Esophagus (tissue), 2 donors: ENCODE data around the gene GSAP. TPM values are rescaled to one million over a fixed set of nuclear protein-coding genes. Genes with fewer than 3 reads are reported as not detected.
A peak's percentile ranks its signal among the peaks of the same experiment; 100 is the strongest.

Source experiments
- H3K27ac ChIP-seq, 2 donors: one replicate each; pipeline ENCODE4 v1.5.1; 2013; ENCODE audit warnings: low read depth in 2 of 2, mild to moderate bottlenecking in 2 of 2, inconsistent platforms in 1 of 2, low read length in 1 of 2, moderate library complexity in 1 of 2
- H3K27me3 ChIP-seq, 2 donors: one replicate each; pipeline ENCODE4 v1.6.1; 2013; ENCODE audit warnings: low read length in 2 of 2, control low read depth in 1 of 2, mild to moderate bottlenecking in 1 of 2; ENCODE audit not compliant: insufficient read depth in 2 of 2, control insufficient read depth in 1 of 2
- H3K36me3 ChIP-seq, 2 donors: one replicate each; pipeline ENCODE4 v1.6.1; 2013; ENCODE audit warnings: low read length in 1 of 2; ENCODE audit not compliant: control insufficient read depth in 2 of 2, insufficient read depth in 2 of 2
- H3K4me1 ChIP-seq, 2 donors: one replicate each; pipeline ENCODE4 v1.6.1; 2013; ENCODE audit warnings: low read length in 1 of 2; ENCODE audit not compliant: control insufficient read depth in 2 of 2, insufficient read depth in 2 of 2
- H3K4me3 ChIP-seq, 2 donors: one replicate each; pipeline ENCODE4 v1.5.1; 2013; ENCODE audit warnings: low read length in 2 of 2, mild to moderate bottlenecking in 2 of 2, low read depth in 1 of 2, moderate library complexity in 1 of 2
- H3K9me3 ChIP-seq, 2 donors: one replicate each; pipeline ENCODE4 v1.6.1; 2013; ENCODE audit warnings: mild to moderate bottlenecking in 2 of 2, low read depth in 1 of 2, low read length in 1 of 2, moderate library complexity in 1 of 2; ENCODE audit not compliant: control insufficient read depth in 2 of 2, insufficient read depth in 1 of 2
- WGBS, 2 donors: extraction: QIAGEN DNeasy Blood & Tissue Kit; methylation state at CpG; one replicate each; pipeline ENCODE4 v1.1.7; 2013; 5-methylcytosine and 5-hydroxymethylcytosine counted together
- polyA plus RNA-seq, 2 donors: library from polyadenylated mRNA; stranded (reverse); fragments of 200-250 nt; gene quantifications; one replicate each; pipeline ENCODE4 v1.2.3, GENCODE V29; 2013
- donor health status: healthy with polysubstance abuse.
- donor health status: Bipolar disorder and iron deficiency.

GSAP gene
- polyA plus RNA-seq, 2 donors = 4.4 to 13.8 TPM

DNA sequence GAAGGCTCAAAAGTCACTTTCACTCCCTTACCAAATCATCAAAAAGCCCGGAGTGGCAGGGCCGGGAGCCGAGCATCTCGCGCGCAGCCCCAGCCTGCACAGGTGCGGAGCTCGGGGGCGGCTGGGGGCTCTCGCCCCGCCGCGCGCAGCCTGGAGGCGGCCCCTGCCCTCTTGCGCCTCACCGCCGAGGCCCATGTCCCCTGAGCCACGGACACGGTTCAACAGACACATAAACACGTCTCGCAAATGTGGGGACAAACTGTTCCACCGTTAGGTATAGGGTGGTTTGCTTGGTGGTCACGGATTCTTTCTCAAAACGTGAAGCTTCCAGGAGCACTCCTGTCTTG, 700 bp downstream of the GSAP start:
- Histone ChIP-seq H3K4me1 (peaks cover 0 to 6% of the 10 kb centered on the region in 2 donors), H3K27ac (peak overlapping the region; percentile 85 to 87), H3K27me3 (no peaks in the 10 kb centered on the region), H3K4me3 (peak overlapping the region; percentile 71 to 79), H3K9me3 (no peaks in the 10 kb centered on the region), H3K36me3 (no peaks in the 10 kb centered on the region)
- 1 to 2% methylated on average over 25 of the region's 25 CpGs for WGBS, 2 donors

DNA sequence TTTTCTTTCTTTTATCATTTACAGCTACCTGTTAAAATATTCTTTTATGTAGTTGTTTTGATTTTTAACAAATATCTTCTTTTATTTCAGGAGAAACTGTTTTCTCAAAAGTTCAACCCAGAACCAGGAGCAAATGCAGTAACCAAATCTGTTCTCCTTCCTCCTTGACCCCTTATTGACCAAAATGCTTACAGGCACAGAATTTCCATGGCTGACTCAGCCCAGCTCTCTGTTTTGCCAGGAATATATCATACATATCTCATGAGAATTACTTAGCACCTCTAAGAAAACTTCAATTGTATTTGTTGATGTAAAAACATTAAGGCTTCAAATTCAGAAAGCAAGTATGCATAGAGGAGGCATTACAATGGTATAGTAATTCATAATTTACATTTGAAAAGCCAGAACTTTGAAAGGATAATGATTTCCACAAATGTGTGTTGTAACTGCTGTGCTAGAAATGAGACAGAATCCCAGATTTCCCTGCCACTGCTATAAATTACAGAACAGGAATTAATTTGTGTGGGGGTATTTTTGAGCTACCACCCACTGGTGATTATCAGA, 2.2 kb downstream of the GSAP start:
- Histone ChIP-seq H3K36me3 (no peaks in the 10 kb centered on the region), H3K4me1 (peaks cover 0 to 6% of the 10 kb centered on the region in 2 donors), H3K9me3 (no peaks in the 10 kb centered on the region), H3K4me3 (no peak overlapping the region), H3K27ac (no peak overlapping the region), H3K27me3 (no peaks in the 10 kb centered on the region)

DNA sequence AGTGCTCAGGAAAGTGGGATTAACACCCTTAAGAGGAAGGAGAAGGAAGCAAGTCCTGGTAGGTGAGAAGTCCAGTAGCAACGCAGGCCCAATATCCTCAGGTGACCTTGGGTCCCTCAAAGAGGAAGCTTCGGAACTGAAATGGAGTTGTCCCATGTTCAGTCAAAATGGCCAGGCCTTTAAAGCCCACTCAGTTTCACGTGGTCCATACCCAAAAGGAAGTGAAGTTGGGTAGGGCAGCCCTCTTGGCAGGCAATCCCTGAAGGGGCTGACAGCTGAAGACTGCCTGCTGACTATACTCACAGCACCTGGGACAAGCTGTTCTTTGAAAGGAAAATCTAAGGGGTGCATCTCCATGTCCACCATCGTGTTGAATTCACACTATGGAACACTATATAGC, 3.0 kb downstream of the GSAP start:
- H3K4me3 ChIP-seq = no peak overlapping the region
- no peaks in the 10 kb centered on the region for H3K9me3 ChIP-seq

DNA sequence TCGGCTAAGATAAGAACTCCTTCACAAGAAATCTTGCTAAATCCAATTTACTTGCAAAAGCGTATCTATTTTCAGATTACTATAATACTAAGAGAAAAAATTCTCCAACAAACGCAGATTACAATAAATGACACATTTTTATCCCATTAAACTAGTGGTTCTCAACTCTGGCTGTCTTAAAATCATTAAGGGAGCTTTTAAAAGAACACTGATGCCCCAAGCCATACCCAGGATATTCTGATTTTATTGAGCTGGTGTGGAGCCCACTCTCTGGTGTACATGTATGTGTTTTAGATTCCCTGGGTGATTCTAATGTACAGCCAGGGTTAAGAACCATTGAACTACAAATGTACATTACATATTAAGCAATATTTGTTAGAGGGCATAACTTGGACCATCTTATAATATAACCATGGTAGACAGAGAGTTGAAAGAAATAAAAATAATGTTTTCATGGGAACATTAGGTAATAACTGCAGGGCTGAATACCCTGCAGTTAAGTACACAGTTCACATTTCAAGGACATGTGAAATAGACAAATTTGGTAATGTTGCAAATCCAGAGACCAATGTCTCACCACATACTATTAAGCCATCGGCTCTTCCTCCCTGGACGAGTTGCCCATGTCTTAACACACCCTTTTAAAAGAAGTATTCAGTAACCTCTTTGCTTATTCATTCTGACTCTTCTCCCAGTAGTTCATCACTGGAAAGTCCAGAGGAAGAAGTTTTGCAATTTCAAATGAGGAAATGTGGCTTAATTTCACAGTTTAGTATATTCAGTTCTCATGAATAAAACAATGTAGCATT, 6.2 kb downstream of the GSAP start:
- H3K4me1 ChIP-seq = peaks cover 0 to 6% of the 10 kb centered on the region in 2 donors
- peak overlapping the region in 1 of 2 donors; percentile 82 for H3K27ac ChIP-seq
- no peak overlapping the region for H3K4me3 ChIP-seq
- no peaks in the 10 kb centered on the region for H3K9me3 ChIP-seq
- H3K27me3 ChIP-seq = no peaks in the 10 kb centered on the region
- 59 to 61% methylated on average over 5 of the region's 5 CpGs for WGBS, 2 donors
- no peaks in the 10 kb centered on the region for H3K36me3 ChIP-seq

More for the DNA sequence above, 3.0 kb downstream of the GSAP start:
- Histone ChIP-seq H3K27ac (no peak overlapping the region), H3K36me3 (no peaks in the 10 kb centered on the region), H3K27me3 (no peaks in the 10 kb centered on the region), H3K4me1 (peaks cover 0 to 6% of the 10 kb centered on the region in 2 donors)
- 77 to 83% methylated on average over 4 of the region's 4 CpGs for WGBS, 2 donors

DNA sequence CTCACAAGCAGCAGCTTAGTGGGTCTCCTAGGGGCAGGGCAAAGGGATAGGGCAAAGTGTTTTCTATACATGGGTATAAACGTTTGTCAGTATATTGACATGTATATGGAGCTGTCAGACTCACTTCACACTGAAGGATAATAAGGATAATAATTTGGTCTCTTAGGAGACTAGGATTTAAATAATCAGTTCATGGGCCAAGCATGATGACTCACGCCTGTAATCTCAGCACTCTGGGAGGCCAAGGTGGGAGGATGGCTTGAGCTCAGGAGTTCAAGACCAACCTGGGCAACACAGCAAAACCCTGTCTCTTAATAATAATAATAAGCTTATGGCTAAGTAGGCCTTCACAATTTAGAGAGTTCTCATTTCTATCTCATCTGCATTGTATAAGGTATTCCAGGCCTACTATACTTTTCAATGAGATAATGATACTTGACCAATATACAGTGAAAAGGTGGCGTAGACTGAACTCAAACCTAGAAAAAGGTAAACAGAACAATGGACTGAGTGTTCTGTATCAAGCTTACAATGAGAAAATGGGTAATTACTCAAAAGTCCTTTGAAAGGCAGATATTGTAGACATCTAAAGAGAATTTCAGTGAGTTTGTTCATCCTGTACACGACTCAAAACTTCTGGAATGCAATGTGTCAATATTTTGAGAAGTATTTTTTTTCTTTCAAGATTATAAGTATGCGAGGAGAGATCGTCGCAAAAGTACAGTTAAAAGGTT, 7.0 kb downstream of the GSAP start:
- peaks cover 0 to 6% of the 10 kb centered on the region in 2 donors for H3K4me1 ChIP-seq
- WGBS, 2 donors = 63 to 64% methylated on average over 7 of the region's 7 CpGs

DNA sequence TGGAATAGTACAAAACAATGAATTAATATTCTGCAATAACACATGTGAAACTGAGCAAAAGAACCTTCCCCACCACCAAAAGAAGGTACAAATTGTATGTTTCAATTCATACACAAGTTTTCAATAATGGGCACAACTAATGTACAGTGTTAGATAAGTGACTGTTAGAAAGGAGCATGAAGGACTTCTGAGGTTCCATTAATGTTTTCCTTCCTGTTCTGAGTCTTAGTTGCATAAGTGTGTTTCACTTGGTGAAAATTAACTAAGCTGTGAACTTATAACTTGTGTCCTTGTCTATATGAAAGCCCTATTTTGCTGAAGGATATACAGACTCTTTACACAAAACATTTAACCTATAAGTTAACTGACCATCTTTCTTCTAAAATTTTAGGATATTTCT, 8.2 kb downstream of the GSAP start:
- Histone ChIP-seq H3K27me3 (no peaks in the 10 kb centered on the region), H3K4me3 (no peak overlapping the region), H3K27ac (no peak overlapping the region), H3K36me3 (no peaks in the 10 kb centered on the region), H3K4me1 (peaks cover 0 to 2% of the 10 kb centered on the region in 2 donors), H3K9me3 (no peaks in the 10 kb centered on the region)

More for the DNA sequence above, 7.0 kb downstream of the GSAP start:
- H3K9me3 ChIP-seq = no peaks in the 10 kb centered on the region
- no peaks in the 10 kb centered on the region for H3K36me3 ChIP-seq
- no peak overlapping the region for H3K4me3 ChIP-seq
- no peaks in the 10 kb centered on the region for H3K27me3 ChIP-seq
- H3K27ac ChIP-seq = no peak overlapping the region

DNA sequence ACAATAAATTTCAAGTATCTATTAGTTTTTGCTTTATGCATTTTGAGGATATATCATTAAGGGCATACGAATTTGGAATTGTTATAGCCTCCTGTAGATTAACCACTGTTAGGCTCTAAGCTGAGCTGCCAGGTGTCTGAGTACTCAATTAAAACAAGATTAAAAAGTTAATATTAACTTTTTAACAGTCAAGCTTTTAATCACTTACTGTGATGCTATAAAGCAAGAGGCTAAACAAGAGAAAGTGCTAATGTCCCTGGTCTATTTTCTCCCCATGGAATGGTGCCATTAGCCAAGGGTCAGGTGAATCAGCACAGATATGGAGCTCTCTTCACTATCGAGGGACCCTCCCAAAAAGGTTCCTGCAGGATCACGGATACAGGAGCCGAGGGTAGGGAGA, 9.7 kb downstream of the GSAP start:
- WGBS, 2 donors = 70 to 88% methylated on average over 4 of the region's 4 CpGs

DNA sequence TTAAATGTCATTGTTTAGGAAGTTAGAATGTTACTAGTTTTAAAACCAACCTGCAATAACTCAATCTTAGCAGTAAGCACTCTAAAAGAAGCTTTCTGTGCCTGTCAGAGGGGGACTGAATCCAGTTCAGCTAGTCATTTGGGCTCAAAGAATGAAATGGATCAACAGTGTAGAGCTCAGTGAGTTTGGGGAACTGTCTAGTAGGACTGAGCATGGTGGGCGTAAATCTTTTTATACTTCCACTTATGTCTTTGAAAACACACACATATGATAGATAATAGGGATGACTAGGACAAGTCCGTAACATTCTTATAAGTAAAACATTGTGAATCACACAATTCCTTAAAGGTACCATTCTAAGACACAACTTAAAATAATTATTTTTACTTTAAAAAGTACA, 11.5 kb downstream of the GSAP start:
- Histone ChIP-seq H3K9me3 (no peaks in the 10 kb centered on the region), H3K36me3 (peaks cover 0 to 2% of the 10 kb centered on the region in 2 donors), H3K4me3 (no peak overlapping the region), H3K4me1 (no peaks in the 10 kb centered on the region), H3K27me3 (no peaks in the 10 kb centered on the region), H3K27ac (no peak overlapping the region)
- WGBS, 2 donors = 92% methylated on average over 2 of the region's 2 CpGs

More for the DNA sequence above, 9.7 kb downstream of the GSAP start:
- no peak overlapping the region for H3K4me3 ChIP-seq
- no peaks in the 10 kb centered on the region for H3K9me3 ChIP-seq
- H3K27me3 ChIP-seq = no peaks in the 10 kb centered on the region
- no peak overlapping the region for H3K27ac ChIP-seq
- H3K4me1 ChIP-seq = no peaks in the 10 kb centered on the region
- H3K36me3 ChIP-seq = no peaks in the 10 kb centered on the region

DNA sequence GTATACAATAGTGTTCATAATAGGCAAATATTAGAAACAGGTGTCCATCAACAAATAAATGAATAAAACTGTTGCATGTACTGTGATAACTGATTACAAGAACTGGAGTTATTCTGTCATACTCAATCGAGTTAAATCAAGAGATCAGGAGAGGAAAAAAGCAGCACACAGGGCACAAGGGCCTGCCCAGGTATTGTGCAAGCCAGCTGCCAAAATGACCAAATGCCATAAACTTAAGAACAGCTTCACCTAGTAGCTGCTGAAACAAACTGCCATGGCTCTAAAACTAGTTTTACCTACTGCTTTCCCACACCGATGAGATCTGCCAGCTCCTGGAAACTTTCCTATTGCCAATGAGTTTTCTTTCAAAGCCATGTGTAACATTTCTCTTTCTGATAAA, 12.2 kb downstream of the GSAP start:
- Histone ChIP-seq H3K27ac (no peak overlapping the region), H3K4me1 (no peaks in the 10 kb centered on the region), H3K9me3 (no peaks in the 10 kb centered on the region), H3K27me3 (no peaks in the 10 kb centered on the region), H3K36me3 (peaks cover 0 to 2% of the 10 kb centered on the region in 2 donors), H3K4me3 (no peak overlapping the region)
- WGBS, 2 donors = 41 to 52% methylated on average over 2 of the region's 2 CpGs
